ENCODE measurements around the gene CNTN5. TPM values are rescaled to one million over a fixed set of nuclear protein-coding genes. Genes with fewer than 3 reads are reported as not detected.
A peak's percentile ranks its signal among the peaks of the same experiment; 100 is the strongest.

CNTN5 gene
- total and polyA plus RNA-seq, 2 donors = 0.07 to 0.14 TPM

DNA sequence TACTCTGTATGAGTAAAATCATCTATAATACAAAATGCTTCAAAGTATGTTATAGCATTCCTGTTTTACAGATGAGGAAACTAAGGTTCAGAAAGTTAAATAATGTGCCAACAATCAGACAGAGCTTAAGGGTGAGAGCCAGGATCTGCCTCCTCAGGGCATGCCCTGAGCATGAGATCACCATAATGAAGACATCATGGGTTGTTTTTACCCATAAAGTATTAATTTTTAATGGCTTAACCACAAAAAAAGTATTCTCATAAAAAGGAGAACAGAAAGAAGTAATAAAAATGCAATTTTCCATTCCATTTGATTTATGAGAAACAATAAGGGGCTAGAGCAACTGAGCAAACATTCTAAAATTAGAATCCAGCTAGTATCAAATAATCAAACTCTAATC is 1132.0 kb downstream of the CNTN5 start:
- no peaks in the 10 kb centered on the region for H3K4me1 ChIP-seq (ENCODE audit: control insufficient read depth in 2 of 2, insufficient read depth in 2 of 2, low read length in 2 of 2)
- no peaks in the 10 kb centered on the region for H3K27me3 ChIP-seq (ENCODE audit: control insufficient read depth in 2 of 2, insufficient read depth in 1 of 2, low read length in 1 of 2)
- H3K4me3 ChIP-seq (ENCODE audit: low read length in 2 of 2) = no peak overlapping the region
- H3K9me3 ChIP-seq (ENCODE audit: control insufficient read depth in 2 of 2, insufficient read depth in 1 of 2, low read length in 1 of 2) = no peaks in the 10 kb centered on the region
- no peaks in the 10 kb centered on the region for H3K36me3 ChIP-seq (ENCODE audit: control insufficient read depth in 2 of 2, insufficient read depth in 2 of 2, low read length in 1 of 2)
- DNase-seq (ENCODE audit: low read depth in 6 of 9, low spot score in 9 of 9) = no peak
- H3K27ac ChIP-seq (ENCODE audit: low read depth in 1 of 2, low read length in 1 of 2) = no peak overlapping the region

DNA sequence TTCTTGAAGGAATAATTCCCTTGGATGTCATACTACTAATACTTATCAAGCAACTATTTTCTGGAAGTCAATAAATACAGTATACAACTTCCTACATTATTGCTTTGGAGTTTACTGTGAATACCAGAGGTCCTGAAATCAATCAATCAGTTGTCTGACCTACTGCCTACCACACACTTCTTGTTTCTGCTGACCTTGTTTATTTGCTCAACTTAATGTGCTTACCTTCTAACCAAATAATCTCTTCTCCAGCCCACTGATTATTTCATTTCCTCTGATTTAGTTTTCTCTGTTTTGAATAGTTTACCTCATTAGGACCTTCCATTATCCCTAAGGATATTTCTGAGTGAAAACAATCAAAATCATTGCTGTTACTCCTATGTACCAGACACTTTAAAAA is 1142.7 kb downstream of the CNTN5 start:
- no peak for DNase-seq (ENCODE audit: low read depth in 6 of 9, low spot score in 9 of 9)
- Histone ChIP-seq H3K36me3 (ENCODE audit: control insufficient read depth in 2 of 2, insufficient read depth in 2 of 2, low read length in 1 of 2) (no peaks in the 10 kb centered on the region), H3K27me3 (ENCODE audit: control insufficient read depth in 2 of 2, insufficient read depth in 1 of 2, low read length in 1 of 2) (no peaks in the 10 kb centered on the region), H3K4me3 (ENCODE audit: low read length in 2 of 2) (no peak overlapping the region), H3K9me3 (ENCODE audit: control insufficient read depth in 2 of 2, insufficient read depth in 1 of 2, low read length in 1 of 2) (no peaks in the 10 kb centered on the region), H3K4me1 (ENCODE audit: control insufficient read depth in 2 of 2, insufficient read depth in 2 of 2, low read length in 2 of 2) (no peaks in the 10 kb centered on the region), H3K27ac (ENCODE audit: low read depth in 1 of 2, low read length in 1 of 2) (no peak overlapping the region)

DNA sequence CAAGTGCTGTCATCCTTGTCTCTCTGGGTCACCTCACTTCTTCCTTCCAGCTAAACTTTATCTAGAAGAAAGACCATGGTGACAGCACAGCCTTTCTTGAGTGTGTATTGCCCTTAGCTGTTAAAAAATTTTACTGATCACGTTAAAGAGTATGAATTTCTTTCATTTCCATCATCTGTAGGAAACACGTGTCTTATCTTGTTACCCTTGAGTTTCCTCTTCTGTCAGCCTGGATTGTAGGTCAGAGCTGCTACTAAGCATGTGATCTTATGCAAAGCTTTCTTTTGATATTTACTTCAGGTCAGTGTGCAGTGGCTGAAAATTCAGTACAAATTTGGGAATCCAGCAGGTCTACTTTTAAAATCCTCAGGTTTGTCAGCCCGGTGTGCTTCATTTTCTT is 1154.1 kb downstream of the CNTN5 start:
- Histone ChIP-seq H3K9me3 (ENCODE audit: control insufficient read depth in 2 of 2, insufficient read depth in 1 of 2, low read length in 1 of 2) (no peaks in the 10 kb centered on the region), H3K4me3 (ENCODE audit: low read length in 2 of 2) (no peak overlapping the region), H3K36me3 (ENCODE audit: control insufficient read depth in 2 of 2, insufficient read depth in 2 of 2, low read length in 1 of 2) (no peaks in the 10 kb centered on the region), H3K27me3 (ENCODE audit: control insufficient read depth in 2 of 2, insufficient read depth in 1 of 2, low read length in 1 of 2) (no peaks in the 10 kb centered on the region), H3K27ac (ENCODE audit: low read depth in 1 of 2, low read length in 1 of 2) (peak overlapping the region in 1 of 2 donors; percentile 20), H3K4me1 (ENCODE audit: control insufficient read depth in 2 of 2, insufficient read depth in 2 of 2, low read length in 2 of 2) (peaks cover 9 to 18% of the 10 kb centered on the region in 2 donors)
- peak in 4 of 9 donors; percentile 6 to 50 (median 19) for DNase-seq (ENCODE audit: low read depth in 6 of 9, low spot score in 9 of 9)
- 4% methylated on average over 3 of the region's 3 CpGs for WGBS

DNA sequence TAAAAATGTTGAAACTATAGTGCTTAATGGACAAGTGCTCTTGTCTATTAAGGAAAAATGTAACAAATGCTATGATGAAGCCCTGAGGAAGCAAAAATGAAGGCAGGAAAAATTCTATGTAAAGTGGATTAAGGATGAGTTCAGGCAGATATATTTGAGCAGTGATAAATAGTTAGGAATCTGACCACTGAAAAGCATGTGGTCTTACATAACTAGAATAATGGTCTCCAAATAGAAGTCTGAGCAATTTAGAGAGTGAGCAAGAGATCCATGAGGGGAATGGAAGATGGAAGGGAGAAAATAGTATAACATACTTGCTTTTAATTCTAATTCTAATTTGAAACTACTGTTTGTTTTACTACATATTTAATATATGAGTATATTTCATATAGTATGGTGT is 1155.7 kb downstream of the CNTN5 start:
- H3K36me3 ChIP-seq (ENCODE audit: control insufficient read depth in 2 of 2, insufficient read depth in 2 of 2, low read length in 1 of 2) = no peaks in the 10 kb centered on the region
- H3K27me3 ChIP-seq (ENCODE audit: control insufficient read depth in 2 of 2, insufficient read depth in 1 of 2, low read length in 1 of 2) = no peaks in the 10 kb centered on the region
- no peak overlapping the region for H3K27ac ChIP-seq (ENCODE audit: low read depth in 1 of 2, low read length in 1 of 2)
- peaks cover 9 to 18% of the 10 kb centered on the region in 2 donors for H3K4me1 ChIP-seq (ENCODE audit: control insufficient read depth in 2 of 2, insufficient read depth in 2 of 2, low read length in 2 of 2)
- no peak for DNase-seq (ENCODE audit: low read depth in 6 of 9, low spot score in 9 of 9)
- no peaks in the 10 kb centered on the region for H3K9me3 ChIP-seq (ENCODE audit: control insufficient read depth in 2 of 2, insufficient read depth in 1 of 2, low read length in 1 of 2)
- H3K4me3 ChIP-seq (ENCODE audit: low read length in 2 of 2) = no peak overlapping the region

DNA sequence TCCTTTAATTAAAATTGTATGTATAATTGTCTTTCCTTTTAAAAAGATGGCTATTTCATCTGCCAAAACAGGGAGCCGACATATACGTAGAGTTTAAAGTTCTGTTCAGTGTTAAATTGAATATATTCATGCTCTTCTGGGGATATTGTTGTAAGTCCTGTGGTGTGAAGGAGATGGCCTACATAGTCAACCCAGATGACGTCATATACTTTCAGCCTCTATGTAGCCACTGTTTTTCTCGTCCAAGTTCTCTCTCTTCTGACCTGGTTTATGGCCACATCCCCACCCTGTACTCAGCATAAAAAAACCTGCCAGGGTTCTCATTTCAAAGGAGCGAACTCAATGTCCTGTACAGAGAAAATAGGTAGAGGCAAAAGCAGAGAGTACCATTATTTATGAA is 1156.9 kb downstream of the CNTN5 start:
- Histone ChIP-seq H3K27ac (ENCODE audit: low read depth in 1 of 2, low read length in 1 of 2) (no peak overlapping the region), H3K36me3 (ENCODE audit: control insufficient read depth in 2 of 2, insufficient read depth in 2 of 2, low read length in 1 of 2) (no peaks in the 10 kb centered on the region), H3K9me3 (ENCODE audit: control insufficient read depth in 2 of 2, insufficient read depth in 1 of 2, low read length in 1 of 2) (no peaks in the 10 kb centered on the region), H3K4me3 (ENCODE audit: low read length in 2 of 2) (no peak overlapping the region), H3K27me3 (ENCODE audit: control insufficient read depth in 2 of 2, insufficient read depth in 1 of 2, low read length in 1 of 2) (no peaks in the 10 kb centered on the region), H3K4me1 (ENCODE audit: control insufficient read depth in 2 of 2, insufficient read depth in 2 of 2, low read length in 2 of 2) (peaks cover 9 to 18% of the 10 kb centered on the region in 2 donors)
- DNase-seq (ENCODE audit: low read depth in 6 of 9, low spot score in 9 of 9) = no peak
- 96% methylated on average over 5 of the region's 5 CpGs for WGBS

DNA sequence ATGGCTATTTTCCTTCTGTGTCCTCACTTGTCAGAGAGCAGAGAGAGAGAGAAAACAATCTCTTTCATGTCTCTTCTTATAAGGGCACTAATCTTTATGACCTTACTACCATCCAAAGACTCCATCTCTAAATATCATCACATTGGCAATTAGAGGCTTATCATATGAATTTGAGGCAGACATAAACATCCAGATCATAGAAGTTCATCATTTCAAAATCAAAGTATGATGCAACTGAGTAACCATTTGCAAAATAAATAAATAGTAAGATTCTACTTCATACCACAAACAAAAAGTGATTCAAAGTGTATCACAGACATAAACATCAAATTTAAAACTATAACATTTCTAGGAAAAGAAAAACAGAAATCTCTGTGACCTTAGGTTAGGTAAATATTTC is 1161.6 kb downstream of the CNTN5 start:
- Histone ChIP-seq H3K27me3 (ENCODE audit: control insufficient read depth in 2 of 2, insufficient read depth in 1 of 2, low read length in 1 of 2) (no peaks in the 10 kb centered on the region), H3K4me1 (ENCODE audit: control insufficient read depth in 2 of 2, insufficient read depth in 2 of 2, low read length in 2 of 2) (no peaks in the 10 kb centered on the region), H3K4me3 (ENCODE audit: low read length in 2 of 2) (no peak overlapping the region), H3K36me3 (ENCODE audit: control insufficient read depth in 2 of 2, insufficient read depth in 2 of 2, low read length in 1 of 2) (no peaks in the 10 kb centered on the region), H3K9me3 (ENCODE audit: control insufficient read depth in 2 of 2, insufficient read depth in 1 of 2, low read length in 1 of 2) (no peaks in the 10 kb centered on the region), H3K27ac (ENCODE audit: low read depth in 1 of 2, low read length in 1 of 2) (no peak overlapping the region)
- no peak for DNase-seq (ENCODE audit: low read depth in 6 of 9, low spot score in 9 of 9)

DNA sequence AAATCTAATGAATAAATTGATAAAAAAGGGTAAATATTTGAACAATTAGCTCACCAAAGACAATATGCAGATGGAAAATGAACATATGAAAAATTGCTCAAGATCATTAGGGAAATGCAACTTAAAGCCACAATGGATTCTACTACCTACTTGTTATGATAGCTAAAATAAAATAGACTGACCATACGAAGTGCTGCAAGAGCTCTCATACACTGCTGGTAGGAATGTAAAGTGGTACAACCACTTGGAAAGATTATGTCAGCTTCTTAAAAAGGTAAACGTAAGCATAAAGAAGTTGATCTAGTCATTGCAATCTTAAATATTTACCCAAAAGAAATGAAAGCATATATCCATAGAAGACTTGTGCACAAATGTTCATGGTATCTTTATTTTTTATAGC is 1162.2 kb downstream of the CNTN5 start:
- 89% methylated on average over 2 of the region's 2 CpGs for WGBS
- DNase-seq (ENCODE audit: low read depth in 6 of 9, low spot score in 9 of 9) = no peak
- H3K27ac ChIP-seq (ENCODE audit: low read depth in 1 of 2, low read length in 1 of 2) = no peak overlapping the region
- H3K36me3 ChIP-seq (ENCODE audit: control insufficient read depth in 2 of 2, insufficient read depth in 2 of 2, low read length in 1 of 2) = no peaks in the 10 kb centered on the region
- H3K4me3 ChIP-seq (ENCODE audit: low read length in 2 of 2) = no peak overlapping the region
- H3K27me3 ChIP-seq (ENCODE audit: control insufficient read depth in 2 of 2, insufficient read depth in 1 of 2, low read length in 1 of 2) = no peaks in the 10 kb centered on the region
- H3K4me1 ChIP-seq (ENCODE audit: control insufficient read depth in 2 of 2, insufficient read depth in 2 of 2, low read length in 2 of 2) = no peaks in the 10 kb centered on the region
- H3K9me3 ChIP-seq (ENCODE audit: control insufficient read depth in 2 of 2, insufficient read depth in 1 of 2, low read length in 1 of 2) = no peaks in the 10 kb centered on the region

DNA sequence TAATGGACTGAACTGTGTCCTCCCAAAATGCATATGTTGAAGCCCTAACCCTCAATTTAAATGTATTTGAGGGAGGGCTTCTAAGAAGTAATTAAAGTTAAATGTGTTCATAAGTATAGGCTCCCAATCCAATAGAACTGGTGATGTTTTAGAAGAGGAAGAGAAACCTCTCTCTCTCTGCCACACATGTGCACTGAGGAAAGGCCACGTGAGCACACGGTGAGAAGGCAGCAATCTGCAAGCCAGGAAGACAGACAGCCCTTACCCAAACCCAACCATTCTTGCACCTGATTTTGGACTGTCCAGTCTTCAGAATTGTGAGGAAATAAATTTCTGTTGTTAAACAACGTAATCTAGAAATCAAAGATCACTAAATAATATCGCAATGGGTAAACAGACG is 1164.8 kb downstream of the CNTN5 start:
- no peak overlapping the region for H3K4me3 ChIP-seq (ENCODE audit: low read length in 2 of 2)
- no peaks in the 10 kb centered on the region for H3K36me3 ChIP-seq (ENCODE audit: control insufficient read depth in 2 of 2, insufficient read depth in 2 of 2, low read length in 1 of 2)
- 95% methylated on average over 5 of the region's 5 CpGs for WGBS
- H3K27ac ChIP-seq (ENCODE audit: low read depth in 1 of 2, low read length in 1 of 2) = no peak overlapping the region
- DNase-seq (ENCODE audit: low read depth in 6 of 9, low spot score in 9 of 9) = no peak
- H3K27me3 ChIP-seq (ENCODE audit: control insufficient read depth in 2 of 2, insufficient read depth in 1 of 2, low read length in 1 of 2) = no peaks in the 10 kb centered on the region
- H3K9me3 ChIP-seq (ENCODE audit: control insufficient read depth in 2 of 2, insufficient read depth in 1 of 2, low read length in 1 of 2) = no peaks in the 10 kb centered on the region
- H3K4me1 ChIP-seq (ENCODE audit: control insufficient read depth in 2 of 2, insufficient read depth in 2 of 2, low read length in 2 of 2) = no peaks in the 10 kb centered on the region

DNA sequence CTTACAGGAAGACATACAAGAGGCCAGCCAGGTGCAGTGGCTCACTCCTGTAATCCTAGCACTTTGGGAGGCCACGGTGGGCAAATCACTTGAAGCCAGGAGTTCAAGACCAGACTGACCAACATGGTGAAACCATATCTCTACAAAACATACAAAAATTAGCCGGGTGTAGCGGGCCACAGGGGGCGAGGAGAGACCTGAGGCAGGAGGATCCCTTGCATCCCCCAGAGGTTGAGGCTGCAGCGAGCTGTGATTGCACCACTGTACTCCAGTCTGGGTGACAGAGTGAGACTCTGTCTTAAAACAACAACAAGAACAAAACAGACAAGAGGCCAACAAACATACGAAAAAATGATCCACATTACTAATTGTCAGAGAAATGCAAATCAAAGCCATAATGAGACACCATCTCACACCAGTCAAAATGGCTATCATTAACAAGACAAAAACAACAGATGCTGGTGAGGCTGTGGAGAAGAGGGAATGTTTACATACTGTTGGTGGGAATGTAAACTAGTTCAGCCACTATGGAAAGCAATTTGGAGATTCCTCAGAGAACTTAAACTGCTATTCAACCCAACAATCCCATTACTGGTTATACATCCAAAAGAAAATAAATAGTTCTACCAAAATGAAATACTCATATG is 1167.5 kb downstream of the CNTN5 start:
- Histone ChIP-seq H3K27me3 (ENCODE audit: control insufficient read depth in 2 of 2, insufficient read depth in 1 of 2, low read length in 1 of 2) (no peaks in the 10 kb centered on the region), H3K27ac (ENCODE audit: low read depth in 1 of 2, low read length in 1 of 2) (no peak overlapping the region), H3K36me3 (ENCODE audit: control insufficient read depth in 2 of 2, insufficient read depth in 2 of 2, low read length in 1 of 2) (no peaks in the 10 kb centered on the region), H3K4me3 (ENCODE audit: low read length in 2 of 2) (no peak overlapping the region), H3K4me1 (ENCODE audit: control insufficient read depth in 2 of 2, insufficient read depth in 2 of 2, low read length in 2 of 2) (no peaks in the 10 kb centered on the region), H3K9me3 (ENCODE audit: control insufficient read depth in 2 of 2, insufficient read depth in 1 of 2, low read length in 1 of 2) (no peaks in the 10 kb centered on the region)
- DNase-seq (ENCODE audit: low read depth in 6 of 9, low spot score in 9 of 9) = no peak
- 95% methylated on average over 6 of the region's 6 CpGs for WGBS

DNA sequence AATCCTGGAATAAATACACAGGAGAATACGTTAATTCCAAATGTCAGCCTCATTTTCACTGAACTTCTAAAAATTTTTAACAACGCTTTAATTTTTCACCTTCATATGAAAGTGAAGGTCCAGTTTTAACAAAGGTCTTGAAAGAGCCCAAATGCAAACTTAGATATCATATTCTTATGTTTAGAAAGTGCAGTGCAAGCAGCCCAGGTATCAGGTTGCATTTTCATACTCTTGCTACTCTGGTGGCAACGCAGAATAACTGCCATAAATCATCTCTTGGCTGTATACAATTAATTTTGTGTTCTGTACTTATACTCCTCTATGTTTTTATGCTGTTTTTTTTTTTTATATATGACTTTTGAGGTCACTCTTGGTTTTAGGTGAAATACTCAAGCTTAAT is 1169.6 kb downstream of the CNTN5 start:
- no peak for DNase-seq (ENCODE audit: low read depth in 6 of 9, low spot score in 9 of 9)
- H3K27ac ChIP-seq (ENCODE audit: low read depth in 1 of 2, low read length in 1 of 2) = no peak overlapping the region
- WGBS = 61% methylated on average over 3 of the region's 3 CpGs

More for the DNA sequence above, 1169.6 kb downstream of the CNTN5 start:
- no peak overlapping the region for H3K4me3 ChIP-seq (ENCODE audit: low read length in 2 of 2)
- H3K36me3 ChIP-seq (ENCODE audit: control insufficient read depth in 2 of 2, insufficient read depth in 2 of 2, low read length in 1 of 2) = no peaks in the 10 kb centered on the region
- no peaks in the 10 kb centered on the region for H3K9me3 ChIP-seq (ENCODE audit: control insufficient read depth in 2 of 2, insufficient read depth in 1 of 2, low read length in 1 of 2)
- H3K27me3 ChIP-seq (ENCODE audit: control insufficient read depth in 2 of 2, insufficient read depth in 1 of 2, low read length in 1 of 2) = no peaks in the 10 kb centered on the region
- no peaks in the 10 kb centered on the region for H3K4me1 ChIP-seq (ENCODE audit: control insufficient read depth in 2 of 2, insufficient read depth in 2 of 2, low read length in 2 of 2)

All from thymus (tissue), 11 donors.